Mesendoderm (in vitro differentiated cells): Measurements from ENCODE around the gene CSK.
A peak's percentile ranks its signal among the peaks of the same experiment; 100 is the strongest.

Source experiments
- DNase-seq: peaks from one replicate; pipeline ENCODE4 v3.0.0; 2013
- H2AK5ac ChIP-seq: 2 replicates; pipeline ENCODE4 v1.6.1; 2013; ENCODE audit warnings: low read length, inconsistent platforms
- H2BK120ac ChIP-seq: 2 replicates; pipeline ENCODE4 v1.6.1; 2013; ENCODE audit warnings: low read depth, mild to moderate bottlenecking, low read length, moderate library complexity, mixed read lengths
- H2BK15ac ChIP-seq: replicated peaks from 2 replicates; pipeline ENCODE4 v1.6.1; 2013; ENCODE audit warnings: low read depth, mild to moderate bottlenecking, moderate library complexity
- H2BK5ac ChIP-seq: 2 replicates; pipeline ENCODE4 v1.6.1; 2013; ENCODE audit warnings: low read length, inconsistent platforms
- H3K18ac ChIP-seq: 2 replicates; pipeline ENCODE4 v1.6.1; 2013; ENCODE audit warnings: mild to moderate bottlenecking, low read length, mixed read lengths
- H3K23ac ChIP-seq: one replicate; pipeline ENCODE4 v1.6.1; 2013; ENCODE audit warnings: low read length
- H3K27ac ChIP-seq: 2 replicates; pipeline ENCODE4 v1.5.1; 2013; ENCODE audit warnings: low read depth, mild to moderate bottlenecking, inconsistent platforms, low read length, moderate library complexity
- H3K27me3 ChIP-seq: 2 replicates; pipeline ENCODE4 v1.6.1; 2013; ENCODE audit warnings: low read length, control low read depth, mild to moderate bottlenecking, inconsistent platforms; ENCODE audit not compliant: insufficient read depth, poor library complexity
- H3K36me3 ChIP-seq: 2 replicates; pipeline ENCODE4 v1.6.1; 2013; ENCODE audit warnings: low read length, inconsistent platforms; ENCODE audit not compliant: control insufficient read depth, insufficient read depth
- H3K4ac ChIP-seq: one replicate; pipeline ENCODE4 v1.6.1; 2013; ENCODE audit warnings: low read depth, mild to moderate bottlenecking, low read length, moderate library complexity
- H3K4me1 ChIP-seq: 2 replicates; pipeline ENCODE4 v1.6.1; 2013; ENCODE audit warnings: low read depth, low read length, inconsistent platforms; ENCODE audit not compliant: control insufficient read depth
- H3K4me2 ChIP-seq: 2 replicates; pipeline ENCODE4 v1.6.1; 2013; ENCODE audit warnings: low read length
- H3K4me3 ChIP-seq: 2 replicates; pipeline ENCODE4 v1.5.1; 2013; ENCODE audit warnings: mild to moderate bottlenecking, low read length
- H3K56ac ChIP-seq: one replicate; pipeline ENCODE4 v1.6.1; 2013; ENCODE audit warnings: low read length
- H3K79me1 ChIP-seq: 2 replicates; pipeline ENCODE4 v1.6.1; 2013; ENCODE audit warnings: low read length, inconsistent platforms
- H3K79me2 ChIP-seq: 2 replicates; pipeline ENCODE4 v1.6.1; 2013; ENCODE audit warnings: mild to moderate bottlenecking, low read length; ENCODE audit not compliant: control insufficient read depth, insufficient read depth
- H3K9ac ChIP-seq: 2 replicates; pipeline ENCODE4 v1.6.1; 2013; ENCODE audit warnings: low read length, inconsistent platforms
- H4K5ac ChIP-seq: one replicate; pipeline ENCODE4 v1.6.1; 2013; ENCODE audit warnings: low read length
- H4K8ac ChIP-seq: one replicate; pipeline ENCODE4 v1.6.1; 2013; ENCODE audit warnings: low read depth, mild to moderate bottlenecking, control low read depth, low read length, moderate library complexity
- WGBS: extraction: QIAGEN DNeasy Blood & Tissue Kit; methylation state at CpG from one replicate; pipeline ENCODE4 v1.1.7; 2013; ENCODE audit warnings: low lambda C conversion rate, missing lambda C conversion rate; ENCODE audit not compliant: insufficient coverage; ENCODE audit errors: extremely low coverage; 5-methylcytosine and 5-hydroxymethylcytosine counted together

Gene CSK

GRCh38 chr15:74817370-74817737, 35.5 kb downstream of the CSK start:
- H3K4ac ChIP-seq = no peak overlapping the region
- no peaks in the 10 kb centered on the region for H3K27me3 ChIP-seq
- peak; percentile 81 for DNase-seq
- no peak overlapping the region for H3K4me2 ChIP-seq
- no peak overlapping the region for H3K4me3 ChIP-seq
- H2BK120ac ChIP-seq = no peak overlapping the region
- no peaks in the 10 kb centered on the region for H3K79me2 ChIP-seq
- no CpG with 5 or more reads among the region's 9 CpGs for WGBS
- H4K8ac ChIP-seq = no peak overlapping the region
- no peak overlapping the region for H2BK15ac ChIP-seq
- H2BK5ac ChIP-seq = no peak overlapping the region
- H4K5ac ChIP-seq = no peak overlapping the region
- peaks cover 3% of the 10 kb centered on the region for H3K4me1 ChIP-seq
- no peak overlapping the region for H2AK5ac ChIP-seq
- no peak overlapping the region for H3K9ac ChIP-seq
- no peaks in the 10 kb centered on the region for H3K36me3 ChIP-seq
- H3K27ac ChIP-seq = no peak overlapping the region
- no peak overlapping the region for H3K18ac ChIP-seq
- no peak overlapping the region for H3K23ac ChIP-seq
- no peak overlapping the region for H3K56ac ChIP-seq
- H3K79me1 ChIP-seq = no peaks in the 10 kb centered on the region

- peaks cover 2% of the 10 kb centered on the region for H3K27me3 ChIP-seq
- H2BK15ac ChIP-seq = no peak overlapping the region
- no peak overlapping the region for H3K18ac ChIP-seq
- no peaks in the 10 kb centered on the region for H3K79me1 ChIP-seq
- H3K23ac ChIP-seq = no peak overlapping the region
- no peak overlapping the region for H3K4me2 ChIP-seq
- no peaks in the 10 kb centered on the region for H3K79me2 ChIP-seq
- no peak overlapping the region for H2AK5ac ChIP-seq
- no peak overlapping the region for H3K56ac ChIP-seq
- H3K4ac ChIP-seq = no peak overlapping the region
- no peak overlapping the region for H3K9ac ChIP-seq
- no peak overlapping the region for H2BK120ac ChIP-seq
- WGBS = no CpG with 5 or more reads among the region's 5 CpGs
- H3K36me3 ChIP-seq = no peaks in the 10 kb centered on the region
- H3K4me3 ChIP-seq = no peak overlapping the region
- no peak overlapping the region for H3K27ac ChIP-seq
- no peak overlapping the region for H4K5ac ChIP-seq
- H4K8ac ChIP-seq = no peak overlapping the region
- H3K4me1 ChIP-seq = peaks cover 3% of the 10 kb centered on the region
- no peak overlapping the region for H2BK5ac ChIP-seq
- no peak for DNase-seq
Observed at GRCh38 chr15:74820056-74820455, 38.2 kb downstream of the CSK start.

- Histone ChIP-seq H2BK120ac (no peak overlapping the region), H3K27ac (no peak overlapping the region), H3K56ac (no peak overlapping the region), H2BK5ac (no peak overlapping the region), H4K8ac (no peak overlapping the region), H3K4ac (no peak overlapping the region), H2BK15ac (no peak overlapping the region), H3K79me1 (no peaks in the 10 kb centered on the region), H3K9ac (no peak overlapping the region), H2AK5ac (no peak overlapping the region), H4K5ac (no peak overlapping the region), H3K4me1 (peaks cover 3% of the 10 kb centered on the region), H3K79me2 (no peaks in the 10 kb centered on the region), H3K4me2 (no peak overlapping the region), H3K27me3 (peaks cover 2% of the 10 kb centered on the region), H3K4me3 (no peak overlapping the region), H3K36me3 (no peaks in the 10 kb centered on the region), H3K23ac (no peak overlapping the region), H3K18ac (no peak overlapping the region)
- peak; percentile 72 for DNase-seq
- no CpG with 5 or more reads among the region's 11 CpGs for WGBS
Observed at GRCh38 chr15:74821091-74821789, 39.4 kb downstream of the CSK start.

- no peak overlapping the region for H4K8ac ChIP-seq
- H3K79me1 ChIP-seq = no peaks in the 10 kb centered on the region
- H3K4me2 ChIP-seq = no peak overlapping the region
- no peak overlapping the region for H3K27ac ChIP-seq
- no peak overlapping the region for H4K5ac ChIP-seq
- no peak overlapping the region for H3K18ac ChIP-seq
- peaks cover 2% of the 10 kb centered on the region for H3K4me1 ChIP-seq
- no peak overlapping the region for H2BK15ac ChIP-seq
- no peak overlapping the region for H3K23ac ChIP-seq
- peaks cover 3% of the 10 kb centered on the region for H3K27me3 ChIP-seq
- H2AK5ac ChIP-seq = no peak overlapping the region
- H2BK120ac ChIP-seq = no peak overlapping the region
- no peak overlapping the region for H3K4ac ChIP-seq
- no CpG with 5 or more reads among the region's 7 CpGs for WGBS
- no peak overlapping the region for H3K9ac ChIP-seq
- no peak overlapping the region for H2BK5ac ChIP-seq
- no peak overlapping the region for H3K4me3 ChIP-seq
- H3K56ac ChIP-seq = no peak overlapping the region
- no peaks in the 10 kb centered on the region for H3K36me3 ChIP-seq
- H3K79me2 ChIP-seq = no peaks in the 10 kb centered on the region
- no peak for DNase-seq
Observed at GRCh38 chr15:74821790-74822158, 39.9 kb downstream of the CSK start.

GRCh38 chr15:74822233-74822632, 40.4 kb downstream of the CSK start:
- Histone ChIP-seq H3K79me1 (no peaks in the 10 kb centered on the region), H3K9ac (no peak overlapping the region), H3K4me1 (no peaks in the 10 kb centered on the region), H2AK5ac (no peak overlapping the region), H3K56ac (no peak overlapping the region), H4K8ac (no peak overlapping the region), H2BK120ac (no peak overlapping the region), H3K27me3 (peaks cover 7% of the 10 kb centered on the region), H3K18ac (no peak overlapping the region), H3K36me3 (no peaks in the 10 kb centered on the region), H4K5ac (no peak overlapping the region), H3K4ac (no peak overlapping the region), H2BK15ac (no peak overlapping the region), H2BK5ac (no peak overlapping the region), H3K4me3 (no peak overlapping the region), H3K23ac (no peak overlapping the region), H3K27ac (no peak overlapping the region), H3K79me2 (no peaks in the 10 kb centered on the region), H3K4me2 (no peak overlapping the region)
- no CpG with 5 or more reads among the region's 4 CpGs for WGBS
- no peak for DNase-seq

- Histone ChIP-seq H2AK5ac (no peak overlapping the region), H3K79me1 (no peaks in the 10 kb centered on the region), H3K27me3 (peaks cover 7% of the 10 kb centered on the region), H2BK15ac (no peak overlapping the region), H4K5ac (no peak overlapping the region), H3K27ac (no peak overlapping the region), H3K4me1 (no peaks in the 10 kb centered on the region), H3K79me2 (no peaks in the 10 kb centered on the region), H3K4me3 (no peak overlapping the region), H4K8ac (no peak overlapping the region), H3K4ac (no peak overlapping the region), H2BK120ac (no peak overlapping the region), H3K4me2 (no peak overlapping the region), H2BK5ac (no peak overlapping the region), H3K9ac (no peak overlapping the region), H3K36me3 (no peaks in the 10 kb centered on the region), H3K18ac (no peak overlapping the region), H3K23ac (no peak overlapping the region), H3K56ac (no peak overlapping the region)
- WGBS = no CpG with 5 or more reads among the region's 6 CpGs
- no peak for DNase-seq
Observed at GRCh38 chr15:74823324-74823723, 41.4 kb downstream of the CSK start.
